ENCODE data around the gene ARF6.
"Not testable (repeated sequence)": the region's sequence is repeated elsewhere in the genome, so short reads cannot be mapped to it uniquely, and the experiment has no call there.

The ARF6 gene

GRCh38 chr14:49905989-49906388 lies 13.1 kb downstream of the ARF6 start:
- no peak for DNase-seq (ENCODE audit: low spot score)

- DNase-seq (ENCODE audit: low spot score) = no peak
These were observed 14.3 kb downstream of the ARF6 start for GRCh38 chr14:49907186-49907585.

GRCh38 chr14:49908433-49908782 lies 15.5 kb downstream of the ARF6 start:
- DNase-seq (ENCODE audit: low spot score) = no peak

- no peak for DNase-seq (ENCODE audit: low spot score)
These were observed 16.1 kb downstream of the ARF6 start for GRCh38 chr14:49909016-49909415.

GRCh38 chr14:49915085-49915484 lies 22.2 kb downstream of the ARF6 start:
- no peak for DNase-seq (ENCODE audit: low spot score)

GRCh38 chr14:49918706-49919105 lies 25.8 kb downstream of the ARF6 start:
- DNase-seq (ENCODE audit: low spot score) = no peak

GRCh38 chr14:49919825-49920659 lies 27.2 kb downstream of the ARF6 start:
- no peak for DNase-seq (ENCODE audit: low spot score)

- no peak for DNase-seq (ENCODE audit: low spot score)
These were observed 28.1 kb downstream of the ARF6 start for GRCh38 chr14:49920935-49921334.

GRCh38 chr14:49921401-49921800 lies 28.5 kb downstream of the ARF6 start:
- no peak for DNase-seq (ENCODE audit: low spot score)

- no peak for DNase-seq (ENCODE audit: low spot score)
These were observed 30.6 kb downstream of the ARF6 start for GRCh38 chr14:49923442-49923841.

GRCh38 chr14:49923881-49924280 lies 31.0 kb downstream of the ARF6 start:
- DNase-seq (ENCODE audit: low spot score) = no peak

GRCh38 chr14:49924852-49925251 lies 32.0 kb downstream of the ARF6 start:
- no peak for DNase-seq (ENCODE audit: low spot score)

- no peak for DNase-seq (ENCODE audit: low spot score)
These were observed 33.9 kb downstream of the ARF6 start for GRCh38 chr14:49926803-49927202.

GRCh38 chr14:49928015-49928414 lies 35.1 kb downstream of the ARF6 start:
- no peak for DNase-seq (ENCODE audit: low spot score)

GRCh38 chr14:49930720-49931119 lies 37.8 kb downstream of the ARF6 start:
- no peak for DNase-seq (ENCODE audit: low spot score)

- DNase-seq (ENCODE audit: low spot score) = no peak
These were observed 38.6 kb downstream of the ARF6 start for GRCh38 chr14:49931523-49931922.

- no peak for DNase-seq (ENCODE audit: low spot score)
These were observed 40.2 kb downstream of the ARF6 start for GRCh38 chr14:49933128-49933527.

- no peak for DNase-seq (ENCODE audit: low spot score)
These were observed 40.8 kb downstream of the ARF6 start for GRCh38 chr14:49933704-49934103.

GRCh38 chr14:49934646-49935045 lies 41.8 kb downstream of the ARF6 start:
- no peak for DNase-seq (ENCODE audit: low spot score)

GRCh38 chr14:49935526-49935925 lies 42.6 kb downstream of the ARF6 start:
- no peak for DNase-seq (ENCODE audit: low spot score)

GRCh38 chr14:49936246-49936645 lies 43.4 kb downstream of the ARF6 start:
- DNase-seq (ENCODE audit: low spot score) = not testable (repeated sequence)

GRCh38 chr14:49936882-49937281 lies 44.0 kb downstream of the ARF6 start:
- not testable (repeated sequence) for DNase-seq (ENCODE audit: low spot score)

- not testable (repeated sequence) for DNase-seq (ENCODE audit: low spot score)
These were observed 46.3 kb downstream of the ARF6 start for GRCh38 chr14:49939215-49939614.
